ENCODE measurements around the gene LRRTM1.

GRCh38 chr2:80302001-80302313 is 2.6 kb downstream of the LRRTM1 start:
- TF ChIP-seq POLR2A (IDR thresholded peaks at IDR 0.05): no peak
- TF ChIP-seq, protein P1, sequence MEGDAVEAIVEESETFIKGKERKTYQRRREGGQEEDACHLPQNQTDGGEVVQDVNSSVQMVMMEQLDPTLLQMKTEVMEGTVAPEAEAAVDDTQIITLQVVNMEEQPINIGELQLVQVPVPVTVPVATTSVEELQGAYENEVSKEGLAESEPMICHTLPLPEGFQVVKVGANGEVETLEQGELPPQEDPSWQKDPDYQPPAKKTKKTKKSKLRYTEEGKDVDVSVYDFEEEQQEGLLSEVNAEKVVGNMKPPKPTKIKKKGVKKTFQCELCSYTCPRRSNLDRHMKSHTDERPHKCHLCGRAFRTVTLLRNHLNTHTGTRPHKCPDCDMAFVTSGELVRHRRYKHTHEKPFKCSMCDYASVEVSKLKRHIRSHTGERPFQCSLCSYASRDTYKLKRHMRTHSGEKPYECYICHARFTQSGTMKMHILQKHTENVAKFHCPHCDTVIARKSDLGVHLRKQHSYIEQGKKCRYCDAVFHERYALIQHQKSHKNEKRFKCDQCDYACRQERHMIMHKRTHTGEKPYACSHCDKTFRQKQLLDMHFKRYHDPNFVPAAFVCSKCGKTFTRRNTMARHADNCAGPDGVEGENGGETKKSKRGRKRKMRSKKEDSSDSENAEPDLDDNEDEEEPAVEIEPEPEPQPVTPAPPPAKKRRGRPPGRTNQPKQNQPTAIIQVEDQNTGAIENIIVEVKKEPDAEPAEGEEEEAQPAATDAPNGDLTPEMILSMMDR (IDR thresholded peaks at IDR 0.05): no peak
